OCI-LY7 (cell line): ENCODE results near the gene CT55. TPM values are rescaled to one million over a fixed set of nuclear protein-coding genes. Genes with fewer than 3 reads are reported as not detected.

Source experiments
- BruUV-seq: library from RNA; stranded (reverse); fragments of 400-500 nt; replicated peaks from 2 replicates; lab custom pipeline; 2021; lab: Mats Ljungman, UMichigan
- CTCF ChIA-PET: fragments of 300-600 bp; sonication (Branson Sonifier 250); formaldehyde crosslinking; loops from one replicate; lab custom pipeline; 2022; ENCODE audit warnings: antibody characterized with exemption; ENCODE audit not compliant: unreplicated experiment; lab: Charles Lee
- POLR2A ChIA-PET: fragments of 300-600 bp; sonication (Branson Sonifier 250); formaldehyde crosslinking; loops from one replicate; lab custom pipeline; 2022; ENCODE audit warnings: antibody characterized with exemption; lab: Charles Lee
- DNase-seq: peaks from one replicate; pipeline ENCODE4 v3.0.0-alpha.2; 2015; ENCODE audit warnings: low spot score
- H2AFZ ChIP-seq: fragments of 200-600 bp; sonication (generic), shearing (Covaris generic); 2 replicates; pipeline ENCODE4 v1.6.1; 2014; ENCODE audit warnings: mild to moderate bottlenecking, antibody characterized with exemption, low read length, moderate library complexity
- H3K27ac ChIP-seq: fragments of 200-600 bp; sonication (generic); 2 replicates; pipeline ENCODE4 v1.5.1; 2014; ENCODE audit warnings: mixed run types, low read depth, mild to moderate bottlenecking, moderate library complexity, low read length, inconsistent platforms; ENCODE audit not compliant: poor library complexity, severe bottlenecking
- H3K36me3 ChIP-seq: fragments of 200-600 bp; sonication (generic); 2 replicates; pipeline ENCODE4 v1.6.1; 2014; ENCODE audit warnings: mild to moderate bottlenecking, antibody characterized with exemption, low read length, moderate library complexity, mixed read lengths; ENCODE audit not compliant: insufficient read depth
- H3K4me1 ChIP-seq: fragments of 200-600 bp; sonication (generic); 2 replicates; pipeline ENCODE4 v1.5.1; 2014; ENCODE audit warnings: mild to moderate bottlenecking, low read length; ENCODE audit not compliant: insufficient read depth, poor library complexity, severe bottlenecking
- H3K4me2 ChIP-seq: fragments of 200-600 bp; sonication (generic); 2 replicates; pipeline ENCODE4 v1.6.1; 2014; ENCODE audit warnings: mild to moderate bottlenecking, low read length
- H3K4me3 ChIP-seq: fragments of 200-600 bp; sonication (generic); 2 replicates; pipeline ENCODE4 v1.5.1; 2014; ENCODE audit warnings: mild to moderate bottlenecking, low read depth, low read length; ENCODE audit not compliant: poor library complexity, severe bottlenecking
- H3K79me2 ChIP-seq: fragments of 200-600 bp; sonication (generic); 2 replicates; pipeline ENCODE4 v1.6.1; 2016; ENCODE audit warnings: low read depth, mild to moderate bottlenecking, low read length, moderate library complexity, mixed read lengths; ENCODE audit not compliant: insufficient read depth
- H3K9me2 ChIP-seq: fragments of 200-600 bp; sonication (generic); 2 replicates; pipeline ENCODE4 v1.6.1; 2016; ENCODE audit warnings: mild to moderate bottlenecking, low read length, mixed read lengths; ENCODE audit not compliant: insufficient read depth
- H3K9me3 ChIP-seq: fragments of 200-600 bp; sonication (generic); 2 replicates; pipeline ENCODE4 v1.6.1; 2014; ENCODE audit warnings: mild to moderate bottlenecking, mixed run types, low read length, mixed read lengths
- H4K20me1 ChIP-seq: fragments of 200-600 bp; sonication (generic); 2 replicates; pipeline ENCODE4 v1.6.1; 2014; ENCODE audit warnings: mild to moderate bottlenecking, antibody characterized with exemption, low read length, moderate library complexity, mixed read lengths; ENCODE audit not compliant: insufficient read depth
- EZH2phosphoT487 ChIP-seq: fragments of 200-600 bp; sonication (generic); IDR thresholded peaks from 2 replicates; pipeline ENCODE4 v1.6.1; 2018; ENCODE audit warnings: low read depth, borderline replicate concordance, mild to moderate bottlenecking, mixed run types, antibody characterized with exemption, low read length, moderate library complexity, mixed read lengths
- intact Hi-C: fragments of 100-400 bp; cut with micrococcal nuclease; formaldehyde crosslinking; loops from one replicate; pipeline ENCODE4 v1.10.0; 2022; ENCODE audit not compliant: unreplicated experiment
- total RNA-seq, 2 experiments: library from RNA; depleted of rRNA in 1 of 2; stranded (reverse); fragments of >200 nt in 1 of 2; shearing (Covaris generic) in 1 of 2; gene quantifications; 2 replicates each; pipeline ENCODE4 v1.2.3, GENCODE V29; 2014 to 2022
- TF ChIP-seq, protein P1 (sequence below): fragments of 200-600 bp; sonication (generic); conservative IDR thresholded peaks from 2 replicates; pipeline ENCODE4 v1.5.1; 2014; ENCODE audit warnings: mild to moderate bottlenecking, antibody characterized with exemption, low read length, moderate library complexity, mixed read lengths

CT55 gene
- total RNA-seq, 2 experiments from 2014 or later = not detected

DNA sequence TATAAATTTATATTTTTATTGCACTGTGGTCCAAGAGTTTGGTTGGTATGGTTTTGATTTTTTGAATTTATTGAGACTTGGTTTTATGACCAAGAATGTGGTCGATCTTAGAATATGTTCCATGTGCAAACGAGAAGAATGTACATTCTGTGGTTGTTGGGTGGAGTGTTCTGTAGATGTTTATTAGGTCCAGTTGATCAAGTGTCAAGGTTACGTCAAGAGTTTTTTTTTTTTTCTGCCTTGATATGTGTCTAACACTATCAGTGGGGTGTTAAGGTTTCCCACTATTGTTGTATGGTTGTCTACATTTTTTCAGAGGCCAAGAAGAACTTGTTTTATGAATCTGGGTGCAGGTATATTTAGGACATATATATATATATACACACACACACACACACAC is 61.6 kb downstream of the CT55 start:
- TF ChIP-seq, protein P1, sequence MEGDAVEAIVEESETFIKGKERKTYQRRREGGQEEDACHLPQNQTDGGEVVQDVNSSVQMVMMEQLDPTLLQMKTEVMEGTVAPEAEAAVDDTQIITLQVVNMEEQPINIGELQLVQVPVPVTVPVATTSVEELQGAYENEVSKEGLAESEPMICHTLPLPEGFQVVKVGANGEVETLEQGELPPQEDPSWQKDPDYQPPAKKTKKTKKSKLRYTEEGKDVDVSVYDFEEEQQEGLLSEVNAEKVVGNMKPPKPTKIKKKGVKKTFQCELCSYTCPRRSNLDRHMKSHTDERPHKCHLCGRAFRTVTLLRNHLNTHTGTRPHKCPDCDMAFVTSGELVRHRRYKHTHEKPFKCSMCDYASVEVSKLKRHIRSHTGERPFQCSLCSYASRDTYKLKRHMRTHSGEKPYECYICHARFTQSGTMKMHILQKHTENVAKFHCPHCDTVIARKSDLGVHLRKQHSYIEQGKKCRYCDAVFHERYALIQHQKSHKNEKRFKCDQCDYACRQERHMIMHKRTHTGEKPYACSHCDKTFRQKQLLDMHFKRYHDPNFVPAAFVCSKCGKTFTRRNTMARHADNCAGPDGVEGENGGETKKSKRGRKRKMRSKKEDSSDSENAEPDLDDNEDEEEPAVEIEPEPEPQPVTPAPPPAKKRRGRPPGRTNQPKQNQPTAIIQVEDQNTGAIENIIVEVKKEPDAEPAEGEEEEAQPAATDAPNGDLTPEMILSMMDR = no peak
- TF ChIP-seq EZH2phosphoT487 = no peak
- intact Hi-C loops = no loop called here
- BruUV-seq = no TSS peak
- Histone ChIP-seq H4K20me1 (no peaks in the 10 kb centered on the region), H3K36me3 (no peaks in the 10 kb centered on the region), H3K4me1 (no peaks in the 10 kb centered on the region), H3K9me2 (no peaks in the 10 kb centered on the region), H3K4me2 (no peak overlapping the region), H3K79me2 (no peaks in the 10 kb centered on the region), H2AFZ (no peak overlapping the region), H3K27ac (no peak overlapping the region), H3K9me3 (no peaks in the 10 kb centered on the region), H3K4me3 (no peak overlapping the region)
- DNase-seq = no peak
- POLR2A ChIA-PET = no interaction called here
- CTCF ChIA-PET = no interaction called here

Other genes starting within 250 kb of the CT55 start
- 0.15 and 0.16 TPM in 2 replicates for gene SMIM10, start 180.4 kb downstream of the CT55 start, total RNA-seq (2014; rRNA removed; shearing (Covaris generic))
- 0.96 and 1.5 TPM in 2 replicates for gene SMIM10, start 180.4 kb downstream of the CT55 start, total RNA-seq (2022)
- gene RTL8B, start 148.9 kb downstream of the CT55 start, total RNA-seq (2014; rRNA removed; shearing (Covaris generic)) = not detected in 2 replicates
- not detected in 2 replicates for gene RTL8B, start 148.9 kb downstream of the CT55 start, total RNA-seq (2022)
- gene RTL8C, start 139.0 kb downstream of the CT55 start, total RNA-seq (2014; rRNA removed; shearing (Covaris generic)) = not detected in 2 replicates
- gene RTL8C, start 139.0 kb downstream of the CT55 start, total RNA-seq (2022) = not detected in 2 replicates
- gene RTL8A, start 119.3 kb downstream of the CT55 start, total RNA-seq (2014; rRNA removed; shearing (Covaris generic)) = not detected in 2 replicates
- not detected in 2 replicates for gene RTL8A, start 119.3 kb downstream of the CT55 start, total RNA-seq (2022)
- gene SMIM10L2B, start 72.7 kb downstream of the CT55 start, total RNA-seq (2014; rRNA removed; shearing (Covaris generic)) = 0.13 TPM in 1 of 2 replicates, not detected in the other
- not detected in 2 replicates for gene SMIM10L2B, start 72.7 kb downstream of the CT55 start, total RNA-seq (2022)
- not detected in 2 replicates for gene ETDB, start 50.9 kb downstream of the CT55 start, total RNA-seq (2014; rRNA removed; shearing (Covaris generic))
- gene ETDB, start 50.9 kb downstream of the CT55 start, total RNA-seq (2022) = not detected in 2 replicates
- gene ETDA, start 80.7 kb upstream of the CT55 start, total RNA-seq (2014; rRNA removed; shearing (Covaris generic)) = not detected in 2 replicates
- gene ETDA, start 80.7 kb upstream of the CT55 start, total RNA-seq (2022) = not detected in 2 replicates
- gene ETDC, start 138.1 kb upstream of the CT55 start, total RNA-seq (2014; rRNA removed; shearing (Covaris generic)) = not detected in 2 replicates
- not detected in 2 replicates for gene ETDC, start 138.1 kb upstream of the CT55 start, total RNA-seq (2022)
- 7.4 and 8.0 TPM in 2 replicates for gene ZNF75D, start 172.7 kb upstream of the CT55 start, total RNA-seq (2014; rRNA removed; shearing (Covaris generic))
- 6.3 and 6.8 TPM in 2 replicates for gene ZNF75D, start 172.7 kb upstream of the CT55 start, total RNA-seq (2022)
- 3.3 and 3.7 TPM in 2 replicates for gene ZNF449, start 173.4 kb upstream of the CT55 start, total RNA-seq (2014; rRNA removed; shearing (Covaris generic))
- gene ZNF449, start 173.4 kb upstream of the CT55 start, total RNA-seq (2022) = 3.9 and 4.5 TPM in 2 replicates